SK-N-SH treated with all-trans-retinoic acid at 6 μM for 48 hours (cell line): ENCODE data around the gene RRP36.

ENCODE experiments used
- ATAC-seq: fragments of 200-7000 bp; cut with Tn5 transposase; 3 replicates; pipeline ENCODE4 v1.9.1; 2020; ENCODE audit warnings: mild to moderate bottlenecking, moderate library complexity
- ARNTL ChIP-seq: fragments of 450-650 bp; formaldehyde crosslinking; IDR thresholded peaks from 2 replicates; pipeline ENCODE4 v1.5.0; 2020; ENCODE audit warnings: low read depth, mild to moderate bottlenecking, moderate library complexity, borderline replicate concordance
- CSDC2 ChIP-seq: fragments of 250-450 bp; sonication (Bioruptor Pico); IDR thresholded peaks from 2 replicates; pipeline ENCODE4 v1.5.0; 2020; ENCODE audit warnings: mild to moderate bottlenecking, moderate library complexity
- GLIS3 ChIP-seq: fragments of 250-450 bp; sonication (Bioruptor Pico); IDR thresholded peaks from 2 replicates; pipeline ENCODE4 v1.5.0; 2020; ENCODE audit warnings: mild to moderate bottlenecking, moderate library complexity
- ISL1 ChIP-seq: fragments of 250-450 bp; sonication (Bioruptor Pico); IDR thresholded peaks from 2 replicates; pipeline ENCODE4 v2.1.2; 2022; ENCODE audit warnings: mild to moderate bottlenecking, moderate library complexity
- OSR1 ChIP-seq: fragments of 250-450 bp; sonication (Bioruptor Pico); IDR thresholded peaks from 2 replicates; pipeline ENCODE4 v1.8.0; 2022; ENCODE audit warnings: moderate library complexity, mild to moderate bottlenecking, inconsistent platforms
- PPARA ChIP-seq: fragments of 250-450 bp; sonication (Bioruptor Pico); IDR thresholded peaks from 2 replicates; pipeline ENCODE4 v1.5.0; 2020; ENCODE audit warnings: mild to moderate bottlenecking, borderline replicate concordance
- RARB ChIP-seq: fragments of 250-450 bp; sonication (Bioruptor Pico); IDR thresholded peaks from 2 replicates; pipeline ENCODE4 v1.8.0; 2021; ENCODE audit warnings: mild to moderate bottlenecking, moderate library complexity
- SNAI2 ChIP-seq: fragments of 250-450 bp; sonication (Bioruptor Pico); IDR thresholded peaks from 2 replicates; pipeline ENCODE4 v1.5.0; 2020; ENCODE audit warnings: mild to moderate bottlenecking, moderate library complexity
- TCF4 ChIP-seq: fragments of 250-450 bp; sonication (Bioruptor Pico); IDR thresholded peaks from 2 replicates; pipeline ENCODE4 v1.8.0; 2021; ENCODE audit warnings: mild to moderate bottlenecking, moderate library complexity, borderline replicate concordance
- TOX ChIP-seq: fragments of 250-450 bp; sonication (Bioruptor Pico); IDR thresholded peaks from 2 replicates; pipeline ENCODE4 v1.8.0; 2021; ENCODE audit warnings: mild to moderate bottlenecking, moderate library complexity, borderline replicate concordance
- ZC3H10 ChIP-seq: fragments of 250-450 bp; sonication (Bioruptor Pico); IDR thresholded peaks from 2 replicates; pipeline ENCODE4 v1.5.1; 2021; ENCODE audit warnings: mild to moderate bottlenecking, moderate library complexity
- ZFP3 ChIP-seq: fragments of 250-450 bp; sonication (Bioruptor Pico); IDR thresholded peaks from 2 replicates; pipeline ENCODE4 v1.5.0; 2020; ENCODE audit warnings: mild to moderate bottlenecking, moderate library complexity
- ZNF565 ChIP-seq: fragments of 450-650 bp; formaldehyde crosslinking; conservative IDR thresholded peaks from 2 replicates; pipeline ENCODE4 v1.5.0; 2020; ENCODE audit warnings: low read depth, mild to moderate bottlenecking, moderate library complexity
- ZNF70 ChIP-seq: fragments of 450-650 bp; formaldehyde crosslinking; IDR thresholded peaks from 2 replicates; pipeline ENCODE4 v1.5.0; 2020; ENCODE audit warnings: mild to moderate bottlenecking, moderate library complexity
- ZNF8 ChIP-seq: fragments of 450-650 bp; formaldehyde crosslinking; IDR thresholded peaks from 2 replicates; pipeline ENCODE4 v1.5.0; 2020; ENCODE audit warnings: mild to moderate bottlenecking, moderate library complexity
- TF ChIP-seq, protein P1 (sequence below): fragments of 250-450 bp; sonication (Bioruptor Pico); IDR thresholded peaks from 2 replicates; pipeline ENCODE4 v1.5.1; 2021; ENCODE audit warnings: mild to moderate bottlenecking, moderate library complexity
- TF ChIP-seq, protein P2 (sequence below): fragments of 250-450 bp; sonication (Bioruptor Pico); IDR thresholded peaks from 2 replicates; pipeline ENCODE4 v1.8.0; 2021; ENCODE audit warnings: low read depth, mild to moderate bottlenecking, moderate library complexity, borderline replicate concordance
- TF ChIP-seq, protein P3 (sequence below): fragments of 250-450 bp; sonication (Bioruptor Pico); IDR thresholded peaks from 2 replicates; pipeline ENCODE4 v1.8.0; 2020; ENCODE audit warnings: mild to moderate bottlenecking, moderate library complexity, borderline replicate concordance
- TF ChIP-seq, protein P4 (sequence below): fragments of 250-450 bp; sonication (Bioruptor Pico); IDR thresholded peaks from 2 replicates; pipeline ENCODE4 v1.5.0; 2020; ENCODE audit warnings: mild to moderate bottlenecking, moderate library complexity

RRP36 gene

DNA sequence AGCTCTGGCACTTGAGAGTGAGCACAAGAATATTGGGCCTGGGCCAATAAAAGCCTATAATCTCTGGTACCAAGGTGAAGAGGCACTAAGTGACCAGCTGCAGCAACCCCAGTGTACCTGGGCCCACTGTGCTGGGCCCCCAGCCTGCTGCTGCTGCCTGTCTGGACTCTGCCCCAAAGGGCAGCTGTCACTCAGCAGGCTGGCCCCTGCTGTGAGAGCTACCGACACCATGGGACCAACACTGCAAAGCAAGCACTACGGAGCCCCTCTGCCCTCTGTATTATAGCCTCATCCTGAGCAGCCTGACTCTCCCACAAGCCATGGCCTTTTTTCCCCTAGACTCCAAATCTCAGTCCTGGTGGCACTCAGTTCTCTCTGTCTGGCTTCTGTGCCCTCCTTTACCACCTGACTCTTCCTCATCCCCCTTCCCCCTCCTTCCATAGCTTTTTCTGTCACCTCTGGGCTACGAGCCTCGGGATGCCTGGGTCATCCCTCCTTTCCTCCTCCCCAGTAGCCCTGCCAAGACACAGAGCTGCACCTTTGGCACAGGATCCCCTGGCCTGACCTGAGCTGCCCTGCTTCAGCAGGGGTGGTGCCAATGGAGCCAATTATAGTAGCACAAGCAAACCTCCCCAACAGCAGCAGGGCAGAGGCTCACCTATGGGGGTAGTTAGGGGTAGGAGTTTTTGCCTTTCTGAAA, 14.2 kb downstream of the RRP36 start:
- TF ChIP-seq ZNF70 (CRISPR knock-in tag) (no peak), ZC3H10 (CRISPR knock-in tag) (no peak), ZNF8 (CRISPR knock-in tag) (no peak), SNAI2 (CRISPR knock-in tag) (no peak), CSDC2 (CRISPR knock-in tag) (no peak), ARNTL (CRISPR knock-in tag) (no peak), TOX (no peak), GLIS3 (CRISPR knock-in tag) (no peak), ZNF565 (CRISPR knock-in tag) (no peak)
- TF ChIP-seq, all 23 proteins: peak for 0

DNA sequence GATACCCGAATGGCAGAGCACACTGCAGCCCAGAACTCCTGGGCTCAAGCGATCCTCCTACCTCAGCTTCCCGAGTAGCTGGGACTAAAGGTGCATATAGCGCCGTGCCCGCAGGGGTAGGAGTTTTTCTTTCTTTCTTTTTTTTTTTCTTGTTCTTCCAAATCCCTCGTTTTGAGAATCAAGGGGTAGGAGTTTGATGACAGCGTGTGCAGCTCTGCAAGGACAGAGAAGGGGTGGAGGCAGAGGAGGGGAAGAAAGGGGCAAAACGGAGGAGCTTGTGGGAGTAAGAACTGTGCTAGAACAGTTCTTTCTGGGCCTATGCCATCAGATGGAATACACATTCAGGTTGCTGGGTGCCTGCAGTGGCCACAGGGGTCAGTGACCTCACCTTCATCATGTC, 15.3 kb downstream of the RRP36 start:
- TF ChIP-seq TCF4 (no peak), GLIS3 (CRISPR knock-in tag) (no peak), PPARA (CRISPR knock-in tag) (no peak), ZNF8 (CRISPR knock-in tag) (no peak), ZNF565 (CRISPR knock-in tag) (no peak), ZFP3 (CRISPR knock-in tag) (no peak), SNAI2 (CRISPR knock-in tag) (no peak), OSR1 (CRISPR knock-in tag) (no peak), ISL1 (no peak), RARB (CRISPR knock-in tag) (no peak)
- TF ChIP-seq, protein P1, sequence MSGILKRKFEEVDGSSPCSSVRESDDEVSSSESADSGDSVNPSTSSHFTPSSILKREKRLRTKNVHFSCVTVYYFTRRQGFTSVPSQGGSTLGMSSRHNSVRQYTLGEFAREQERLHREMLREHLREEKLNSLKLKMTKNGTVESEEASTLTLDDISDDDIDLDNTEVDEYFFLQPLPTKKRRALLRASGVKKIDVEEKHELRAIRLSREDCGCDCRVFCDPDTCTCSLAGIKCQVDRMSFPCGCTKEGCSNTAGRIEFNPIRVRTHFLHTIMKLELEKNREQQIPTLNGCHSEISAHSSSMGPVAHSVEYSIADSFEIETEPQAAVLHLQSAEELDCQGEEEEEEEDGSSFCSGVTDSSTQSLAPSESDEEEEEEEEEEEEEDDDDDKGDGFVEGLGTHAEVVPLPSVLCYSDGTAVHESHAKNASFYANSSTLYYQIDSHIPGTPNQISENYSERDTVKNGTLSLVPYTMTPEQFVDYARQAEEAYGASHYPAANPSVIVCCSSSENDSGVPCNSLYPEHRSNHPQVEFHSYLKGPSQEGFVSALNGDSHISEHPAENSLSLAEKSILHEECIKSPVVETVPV, result no peak
- TF ChIP-seq, all 23 proteins: peak for 0
- ATAC-seq, result no peak

More for the DNA sequence above, 14.2 kb downstream of the RRP36 start:
- ATAC-seq, result no peak

DNA sequence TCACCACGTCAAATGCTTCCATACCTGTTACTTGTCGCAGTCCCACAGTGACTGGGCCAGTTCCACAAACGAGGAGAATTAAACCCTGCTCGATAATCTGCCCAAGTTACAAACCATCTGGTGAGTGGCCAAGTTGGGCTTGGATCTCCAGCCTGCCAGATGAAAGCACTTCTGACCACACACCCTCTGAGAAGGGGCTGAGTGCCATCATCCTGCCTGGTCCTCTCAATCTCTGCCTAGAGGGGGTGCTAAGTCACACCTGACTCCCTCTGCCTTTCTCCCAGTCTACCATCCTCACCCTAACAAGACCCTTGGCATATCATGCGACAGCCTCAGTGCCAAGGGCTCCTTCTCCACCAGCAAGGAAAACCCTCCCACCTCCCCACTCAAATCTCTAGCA, 15.8 kb downstream of the RRP36 start:
- ATAC-seq, result no peak
- TF ChIP-seq PPARA (CRISPR knock-in tag) (no peak), RARB (CRISPR knock-in tag) (no peak), OSR1 (CRISPR knock-in tag) (no peak), ZC3H10 (CRISPR knock-in tag) (no peak), GLIS3 (CRISPR knock-in tag) (no peak), ISL1 (no peak), SNAI2 (CRISPR knock-in tag) (no peak), ARNTL (CRISPR knock-in tag) (no peak)
- TF ChIP-seq, protein P2, sequence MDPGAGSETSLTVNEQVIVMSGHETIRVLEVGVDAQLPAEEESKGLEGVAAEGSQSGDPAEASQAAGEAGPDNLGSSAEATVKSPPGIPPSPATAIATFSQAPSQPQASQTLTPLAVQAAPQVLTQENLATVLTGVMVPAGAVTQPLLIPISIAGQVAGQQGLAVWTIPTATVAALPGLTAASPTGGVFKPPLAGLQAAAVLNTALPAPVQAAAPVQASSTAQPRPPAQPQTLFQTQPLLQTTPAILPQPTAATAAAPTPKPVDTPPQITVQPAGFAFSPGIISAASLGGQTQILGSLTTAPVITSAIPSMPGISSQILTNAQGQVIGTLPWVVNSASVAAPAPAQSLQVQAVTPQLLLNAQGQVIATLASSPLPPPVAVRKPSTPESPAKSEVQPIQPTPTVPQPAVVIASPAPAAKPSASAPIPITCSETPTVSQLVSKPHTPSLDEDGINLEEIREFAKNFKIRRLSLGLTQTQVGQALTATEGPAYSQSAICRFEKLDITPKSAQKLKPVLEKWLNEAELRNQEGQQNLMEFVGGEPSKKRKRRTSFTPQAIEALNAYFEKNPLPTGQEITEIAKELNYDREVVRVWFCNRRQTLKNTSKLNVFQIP (CRISPR knock-in tag), result no peak
- TF ChIP-seq, protein P3, sequence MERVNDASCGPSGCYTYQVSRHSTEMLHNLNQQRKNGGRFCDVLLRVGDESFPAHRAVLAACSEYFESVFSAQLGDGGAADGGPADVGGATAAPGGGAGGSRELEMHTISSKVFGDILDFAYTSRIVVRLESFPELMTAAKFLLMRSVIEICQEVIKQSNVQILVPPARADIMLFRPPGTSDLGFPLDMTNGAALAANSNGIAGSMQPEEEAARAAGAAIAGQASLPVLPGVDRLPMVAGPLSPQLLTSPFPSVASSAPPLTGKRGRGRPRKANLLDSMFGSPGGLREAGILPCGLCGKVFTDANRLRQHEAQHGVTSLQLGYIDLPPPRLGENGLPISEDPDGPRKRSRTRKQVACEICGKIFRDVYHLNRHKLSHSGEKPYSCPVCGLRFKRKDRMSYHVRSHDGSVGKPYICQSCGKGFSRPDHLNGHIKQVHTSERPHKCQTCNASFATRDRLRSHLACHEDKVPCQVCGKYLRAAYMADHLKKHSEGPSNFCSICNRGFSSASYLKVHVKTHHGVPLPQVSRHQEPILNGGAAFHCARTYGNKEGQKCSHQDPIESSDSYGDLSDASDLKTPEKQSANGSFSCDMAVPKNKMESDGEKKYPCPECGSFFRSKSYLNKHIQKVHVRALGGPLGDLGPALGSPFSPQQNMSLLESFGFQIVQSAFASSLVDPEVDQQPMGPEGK (CRISPR knock-in tag), result no peak
- TF ChIP-seq, protein P1, result no peak
- TF ChIP-seq, protein P4, sequence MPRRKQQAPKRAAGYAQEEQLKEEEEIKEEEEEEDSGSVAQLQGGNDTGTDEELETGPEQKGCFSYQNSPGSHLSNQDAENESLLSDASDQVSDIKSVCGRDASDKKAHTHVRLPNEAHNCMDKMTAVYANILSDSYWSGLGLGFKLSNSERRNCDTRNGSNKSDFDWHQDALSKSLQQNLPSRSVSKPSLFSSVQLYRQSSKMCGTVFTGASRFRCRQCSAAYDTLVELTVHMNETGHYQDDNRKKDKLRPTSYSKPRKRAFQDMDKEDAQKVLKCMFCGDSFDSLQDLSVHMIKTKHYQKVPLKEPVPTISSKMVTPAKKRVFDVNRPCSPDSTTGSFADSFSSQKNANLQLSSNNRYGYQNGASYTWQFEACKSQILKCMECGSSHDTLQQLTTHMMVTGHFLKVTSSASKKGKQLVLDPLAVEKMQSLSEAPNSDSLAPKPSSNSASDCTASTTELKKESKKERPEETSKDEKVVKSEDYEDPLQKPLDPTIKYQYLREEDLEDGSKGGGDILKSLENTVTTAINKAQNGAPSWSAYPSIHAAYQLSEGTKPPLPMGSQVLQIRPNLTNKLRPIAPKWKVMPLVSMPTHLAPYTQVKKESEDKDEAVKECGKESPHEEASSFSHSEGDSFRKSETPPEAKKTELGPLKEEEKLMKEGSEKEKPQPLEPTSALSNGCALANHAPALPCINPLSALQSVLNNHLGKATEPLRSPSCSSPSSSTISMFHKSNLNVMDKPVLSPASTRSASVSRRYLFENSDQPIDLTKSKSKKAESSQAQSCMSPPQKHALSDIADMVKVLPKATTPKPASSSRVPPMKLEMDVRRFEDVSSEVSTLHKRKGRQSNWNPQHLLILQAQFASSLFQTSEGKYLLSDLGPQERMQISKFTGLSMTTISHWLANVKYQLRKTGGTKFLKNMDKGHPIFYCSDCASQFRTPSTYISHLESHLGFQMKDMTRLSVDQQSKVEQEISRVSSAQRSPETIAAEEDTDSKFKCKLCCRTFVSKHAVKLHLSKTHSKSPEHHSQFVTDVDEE, result no peak
- TF ChIP-seq, all 23 proteins: peak for 0
